ENCODE results near the gene CHST7.

Gene CHST7

GRCh38 chrX:46643636-46644035 is 70.1 kb downstream of the CHST7 start:
- in situ Hi-C loops (cut with MboI; ENCODE audit: low sequenced_read_pairs) = no loop called here

- in situ Hi-C loops (cut with MboI; ENCODE audit: low sequenced_read_pairs) = no loop called here
Observed at GRCh38 chrX:46645614-46646013, 72.0 kb downstream of the CHST7 start.

DNA sequence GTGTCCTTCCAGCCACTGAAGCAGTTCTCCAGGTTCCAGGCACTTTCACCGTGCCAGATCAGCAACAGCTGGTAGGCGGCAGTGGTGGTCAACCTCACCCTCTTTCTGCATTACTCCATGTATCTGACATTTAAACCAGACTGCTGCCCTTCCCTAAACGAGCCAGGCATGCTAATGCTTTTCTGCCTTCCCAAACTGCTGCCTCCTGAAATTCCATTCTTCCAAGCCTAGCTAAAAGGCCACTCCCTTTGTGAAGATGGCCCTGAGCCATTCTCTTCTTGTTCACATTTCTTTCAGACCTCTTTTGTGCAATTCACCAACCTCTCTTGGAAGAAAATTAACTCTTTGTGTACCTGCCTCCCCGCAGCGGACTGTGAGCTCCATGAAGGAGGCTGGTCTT is 73.7 kb downstream of the CHST7 start:
- in situ Hi-C loops (cut with MboI; ENCODE audit: low sequenced_read_pairs) = no loop called here
